BLaER1 treated with 17β-estradiol and CSF1 and Interleukin-3, amounts not matched to agents 10 nM and 100 nM (cell line): ENCODE data around the gene ZNF236.

Experiments
- H3K27ac ChIP-seq, 11 experiments: shearing (Covaris generic); formaldehyde crosslinking; 2 replicates each; pipeline ENCODE4 v1.8.1; 2022
- H3K27me3 ChIP-seq, 11 experiments: shearing (Covaris generic); formaldehyde crosslinking; 2 replicates each; pipeline ENCODE4 v1.8.1; 2022
- H3K36me3 ChIP-seq, 11 experiments: shearing (Covaris generic); formaldehyde crosslinking; 2 replicates each; pipeline ENCODE4 v1.8.1; 2022
- H3K4me1 ChIP-seq, 10 experiments: shearing (Covaris generic); formaldehyde crosslinking; 2 replicates each; pipeline ENCODE4 v1.8.1; 2022
- H3K4me2 ChIP-seq, 11 experiments: shearing (Covaris generic); formaldehyde crosslinking; 2 replicates each; pipeline ENCODE4 v1.8.1; 2022
- H3K4me3 ChIP-seq, 10 experiments: shearing (Covaris generic); formaldehyde crosslinking; 2 replicates each; pipeline ENCODE4 v1.8.1; 2022
- H3K9ac ChIP-seq, 11 experiments: shearing (Covaris generic); formaldehyde crosslinking; 2 replicates each; pipeline ENCODE4 v1.8.1; 2022
- H3K9me3 ChIP-seq, 11 experiments: shearing (Covaris generic); formaldehyde crosslinking; replicated peaks in 1 of 11; 2 replicates each; pipeline ENCODE4 v1.8.1; 2022
- H4K20me1 ChIP-seq, 11 experiments: shearing (Covaris generic); formaldehyde crosslinking; 2 replicates each; pipeline ENCODE4 v1.8.1; 2022
- Cebpa-rat ChIP-seq, 11 experiments: shearing (Covaris generic); IDR thresholded peaks; 2 replicates each; pipeline ENCODE4 v1.8.1; 2022

ZNF236 gene

GRCh38 chr18:76948345-76948744 lies 126.0 kb downstream of the ZNF236 start:
- TF ChIP-seq Cebpa-rat (IDR thresholded peaks at IDR 0.05), result no peak

GRCh38 chr18:76951456-76952247 lies 129.3 kb downstream of the ZNF236 start:
- Histone ChIP-seq H4K20me1 (no peaks in the 10 kb centered on the region; a peak in 2 of 22 replicates), H3K36me3 (peaks cover 68 to 93% (median 80%) of the 10 kb centered on the region in 11 experiments), H3K4me3 (no peak overlapping the region), H3K4me1 (no peaks in the 10 kb centered on the region), H3K4me2 (no peak overlapping the region), H3K27ac (no peak overlapping the region), H3K27me3 (no peaks in the 10 kb centered on the region), H3K9me3 (no peaks in the 10 kb centered on the region), H3K9ac (no peak overlapping the region)
- no peak for TF ChIP-seq Cebpa-rat (IDR thresholded peaks at IDR 0.05)

More at GRCh38 chr18:76948345-76948744, 126.0 kb downstream of the ZNF236 start:
- H3K4me2 ChIP-seq, result no peak overlapping the region
- H3K9ac ChIP-seq, result no peak overlapping the region
- H3K9me3 ChIP-seq, result peaks cover 11 to 27% (median 16%) of the 10 kb centered on the region in 11 experiments; a peak in 21 of 22 replicates
- H3K36me3 ChIP-seq, result peaks cover 76 to 99% (median 89%) of the 10 kb centered on the region in 11 experiments
- H3K27me3 ChIP-seq, result no peaks in the 10 kb centered on the region
- H3K27ac ChIP-seq, result no peak overlapping the region
- H3K4me1 ChIP-seq, result peaks cover 0 to 4% (median 0%) of the 10 kb centered on the region in 10 experiments; a peak in 1 of 20 replicates
- no peaks in the 10 kb centered on the region for H4K20me1 ChIP-seq
- no peak overlapping the region for H3K4me3 ChIP-seq

- no peak overlapping the region for H3K9ac ChIP-seq
- no peaks in the 10 kb centered on the region for H3K4me1 ChIP-seq
- H3K9me3 ChIP-seq, result no peaks in the 10 kb centered on the region
- no peak overlapping the region for H3K27ac ChIP-seq
- H4K20me1 ChIP-seq, result no peaks in the 10 kb centered on the region; a peak in 2 of 22 replicates
- H3K36me3 ChIP-seq, result peaks cover 72 to 93% (median 83%) of the 10 kb centered on the region in 11 experiments
- H3K27me3 ChIP-seq, result no peaks in the 10 kb centered on the region
- no peak for TF ChIP-seq Cebpa-rat (IDR thresholded peaks at IDR 0.05)
- H3K4me3 ChIP-seq, result no peak overlapping the region
- no peak overlapping the region for H3K4me2 ChIP-seq
These were observed 130.4 kb downstream of the ZNF236 start for GRCh38 chr18:76952747-76953146.

- Histone ChIP-seq H3K9ac (no peak overlapping the region), H3K4me3 (no peak overlapping the region), H3K36me3 (peaks cover 72 to 93% (median 83%) of the 10 kb centered on the region in 11 experiments), H4K20me1 (no peaks in the 10 kb centered on the region; a peak in 2 of 22 replicates), H3K4me1 (no peaks in the 10 kb centered on the region), H3K4me2 (no peak overlapping the region), H3K9me3 (no peaks in the 10 kb centered on the region), H3K27ac (no peak overlapping the region), H3K27me3 (no peaks in the 10 kb centered on the region)
- no peak for TF ChIP-seq Cebpa-rat (IDR thresholded peaks at IDR 0.05)
These were observed 130.8 kb downstream of the ZNF236 start for GRCh38 chr18:76953156-76953555.

- TF ChIP-seq Cebpa-rat (IDR thresholded peaks at IDR 0.05), result no peak
- Histone ChIP-seq H3K4me1 (no peaks in the 10 kb centered on the region), H3K9ac (no peak overlapping the region), H3K36me3 (peaks cover 72 to 93% (median 83%) of the 10 kb centered on the region in 11 experiments), H3K4me3 (no peak overlapping the region), H3K27me3 (no peaks in the 10 kb centered on the region), H3K4me2 (no peak overlapping the region), H3K27ac (no peak overlapping the region), H3K9me3 (no peaks in the 10 kb centered on the region), H4K20me1 (peaks cover 0 to 3% (median 0%) of the 10 kb centered on the region in 11 experiments; a peak in 2 of 22 replicates)
These were observed 131.4 kb downstream of the ZNF236 start for GRCh38 chr18:76953583-76954233.

- TF ChIP-seq Cebpa-rat (IDR thresholded peaks at IDR 0.05), result no peak
- peaks cover 0 to 4% (median 0%) of the 10 kb centered on the region in 11 experiments; a peak in 2 of 22 replicates for H4K20me1 ChIP-seq
- peaks cover 78 to 94% (median 86%) of the 10 kb centered on the region in 11 experiments for H3K36me3 ChIP-seq
- no peaks in the 10 kb centered on the region for H3K4me1 ChIP-seq
- H3K27me3 ChIP-seq, result no peaks in the 10 kb centered on the region
- H3K4me3 ChIP-seq, result no peak overlapping the region
- no peak overlapping the region for H3K27ac ChIP-seq
- H3K4me2 ChIP-seq, result no peak overlapping the region
- H3K9ac ChIP-seq, result no peak overlapping the region
- no peaks in the 10 kb centered on the region for H3K9me3 ChIP-seq
These were observed 133.3 kb downstream of the ZNF236 start for GRCh38 chr18:76955524-76956170.

- TF ChIP-seq Cebpa-rat (IDR thresholded peaks at IDR 0.05), result no peak
- Histone ChIP-seq H3K9me3 (peaks cover 0 to 1% (median 0%) of the 10 kb centered on the region in 11 experiments; a peak in 2 of 22 replicates), H3K27me3 (no peaks in the 10 kb centered on the region), H4K20me1 (peaks cover 0 to 4% (median 0%) of the 10 kb centered on the region in 11 experiments; a peak in 2 of 22 replicates), H3K4me1 (no peaks in the 10 kb centered on the region), H3K4me3 (no peak overlapping the region), H3K36me3 (peaks cover 79 to 94% (median 86%) of the 10 kb centered on the region in 11 experiments), H3K4me2 (no peak overlapping the region), H3K9ac (no peak overlapping the region), H3K27ac (no peak overlapping the region)
These were observed 134.3 kb downstream of the ZNF236 start for GRCh38 chr18:76956648-76957047.

- TF ChIP-seq Cebpa-rat (IDR thresholded peaks at IDR 0.05), result no peak
- Histone ChIP-seq H3K4me2 (no peak overlapping the region), H3K4me3 (no peak overlapping the region), H3K27ac (no peak overlapping the region), H3K9me3 (peaks cover 0 to 10% (median 7%) of the 10 kb centered on the region in 11 experiments; a peak in 6 of 22 replicates), H3K27me3 (no peaks in the 10 kb centered on the region), H3K36me3 (peaks cover 78 to 93% (median 84%) of the 10 kb centered on the region in 11 experiments), H3K4me1 (peaks cover 0 to 2% (median 0%) of the 10 kb centered on the region in 10 experiments; a peak in 3 of 20 replicates), H4K20me1 (peaks cover 0 to 4% (median 0%) of the 10 kb centered on the region in 11 experiments; a peak in 2 of 22 replicates), H3K9ac (no peak overlapping the region)
These were observed 135.3 kb downstream of the ZNF236 start for GRCh38 chr18:76957384-76958355.
